ENCODE measurements around the gene RPS3.
"Not testable (repeated sequence)": the region's sequence is repeated elsewhere in the genome, so short reads cannot be mapped to it uniquely, and the experiment has no call there.

Gene RPS3

DNA sequence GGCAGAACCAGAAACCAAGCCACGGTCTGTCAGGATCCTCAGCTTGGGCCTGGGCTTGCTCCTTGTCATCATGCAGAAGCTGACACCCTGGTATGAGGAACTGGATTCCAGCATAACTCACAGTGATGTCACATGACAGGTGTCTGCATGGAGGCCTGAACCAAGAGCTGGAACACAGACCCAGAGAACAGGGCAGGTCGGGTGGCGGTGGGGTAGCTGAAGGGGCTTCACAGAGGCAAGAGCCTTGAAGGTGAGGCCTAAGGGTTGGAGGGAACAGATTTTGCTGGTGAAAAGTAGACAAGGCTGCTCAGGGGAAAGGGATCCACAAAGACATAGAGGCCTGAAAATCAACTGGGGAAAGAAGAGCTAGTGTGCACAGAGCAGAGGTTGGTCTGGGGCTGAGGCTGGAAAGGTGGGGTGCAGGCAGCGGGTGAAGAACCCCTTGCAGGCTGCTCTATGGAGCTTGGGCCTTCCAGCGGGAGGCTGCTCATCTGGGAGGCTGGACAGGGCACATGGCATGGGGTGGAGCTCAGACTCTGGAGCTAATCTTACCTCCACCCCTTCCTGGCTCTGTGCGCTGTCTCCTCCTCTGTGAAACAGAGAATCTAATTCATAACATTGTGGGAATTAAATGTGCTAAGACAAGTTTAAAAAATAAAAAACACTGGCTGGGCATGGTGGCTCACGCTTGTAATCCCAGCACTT is 18.4 kb upstream of the RPS3 start:
- no peak for DNase-seq

- DNase-seq, result no peak
These were observed 16.1 kb upstream of the RPS3 start for GRCh38 chr11:75383246-75383645.

GRCh38 chr11:75384438-75385080 is 14.8 kb upstream of the RPS3 start:
- DNase-seq, result peak; percentile 60

DNA sequence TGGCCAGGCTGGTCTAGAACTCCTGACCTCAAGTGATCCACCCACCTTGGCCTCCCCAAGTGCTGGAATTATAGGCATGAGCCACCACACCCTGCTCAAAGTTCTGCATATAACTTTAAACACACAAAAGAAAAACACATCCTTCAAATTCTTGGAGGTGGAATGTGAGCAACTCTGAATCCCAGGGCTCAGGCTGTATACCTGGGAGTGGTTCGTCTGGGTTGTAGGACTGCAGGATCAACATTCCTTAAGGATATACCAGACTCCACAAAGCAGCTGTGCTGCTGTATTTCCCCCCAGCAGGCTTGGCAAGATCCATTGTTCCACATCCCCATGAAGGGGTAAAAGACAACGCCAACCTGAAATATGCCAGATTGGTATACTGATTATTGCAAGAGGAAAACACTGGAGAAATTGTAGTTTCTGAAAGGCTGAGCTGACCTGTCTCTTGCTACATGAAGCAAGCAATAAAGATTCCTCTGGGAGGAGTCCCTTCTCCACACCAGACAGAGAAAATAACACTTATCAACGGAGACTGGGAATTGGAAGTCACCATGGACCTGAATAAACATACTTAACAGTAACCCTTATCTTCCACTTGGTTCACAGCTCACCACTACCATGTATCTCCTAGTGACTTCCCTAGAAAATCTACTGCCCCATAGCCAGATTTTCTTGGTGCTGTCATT is 12.2 kb upstream of the RPS3 start:
- DNase-seq, result no peak

DNA sequence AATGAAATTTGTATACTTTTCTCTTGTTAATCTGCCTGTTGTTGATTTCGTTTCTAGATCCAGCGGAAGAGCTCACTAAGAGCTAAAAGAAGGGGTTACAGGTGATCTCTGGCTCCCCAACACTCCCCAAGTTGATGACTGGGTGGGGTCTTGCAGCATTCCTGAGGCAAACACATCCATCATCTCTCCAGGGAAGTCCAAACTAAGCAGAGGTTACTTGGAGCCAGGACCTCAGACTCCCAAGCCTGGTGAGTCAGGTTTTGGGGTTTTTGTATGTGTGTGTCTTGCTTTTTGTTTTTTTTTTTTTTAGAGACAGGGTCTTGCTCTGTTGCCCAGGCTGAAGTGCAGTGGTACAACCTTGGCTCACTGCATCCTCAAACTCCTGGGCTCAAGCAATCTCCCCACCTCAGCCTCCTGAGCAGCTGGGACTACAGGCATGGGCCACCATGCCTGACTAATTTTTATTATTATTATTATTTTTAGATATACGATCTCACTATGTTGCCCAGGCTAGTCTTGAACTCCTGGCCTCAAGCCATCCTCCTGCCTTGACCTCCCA is 11.5 kb upstream of the RPS3 start:
- no peak for DNase-seq

DNA sequence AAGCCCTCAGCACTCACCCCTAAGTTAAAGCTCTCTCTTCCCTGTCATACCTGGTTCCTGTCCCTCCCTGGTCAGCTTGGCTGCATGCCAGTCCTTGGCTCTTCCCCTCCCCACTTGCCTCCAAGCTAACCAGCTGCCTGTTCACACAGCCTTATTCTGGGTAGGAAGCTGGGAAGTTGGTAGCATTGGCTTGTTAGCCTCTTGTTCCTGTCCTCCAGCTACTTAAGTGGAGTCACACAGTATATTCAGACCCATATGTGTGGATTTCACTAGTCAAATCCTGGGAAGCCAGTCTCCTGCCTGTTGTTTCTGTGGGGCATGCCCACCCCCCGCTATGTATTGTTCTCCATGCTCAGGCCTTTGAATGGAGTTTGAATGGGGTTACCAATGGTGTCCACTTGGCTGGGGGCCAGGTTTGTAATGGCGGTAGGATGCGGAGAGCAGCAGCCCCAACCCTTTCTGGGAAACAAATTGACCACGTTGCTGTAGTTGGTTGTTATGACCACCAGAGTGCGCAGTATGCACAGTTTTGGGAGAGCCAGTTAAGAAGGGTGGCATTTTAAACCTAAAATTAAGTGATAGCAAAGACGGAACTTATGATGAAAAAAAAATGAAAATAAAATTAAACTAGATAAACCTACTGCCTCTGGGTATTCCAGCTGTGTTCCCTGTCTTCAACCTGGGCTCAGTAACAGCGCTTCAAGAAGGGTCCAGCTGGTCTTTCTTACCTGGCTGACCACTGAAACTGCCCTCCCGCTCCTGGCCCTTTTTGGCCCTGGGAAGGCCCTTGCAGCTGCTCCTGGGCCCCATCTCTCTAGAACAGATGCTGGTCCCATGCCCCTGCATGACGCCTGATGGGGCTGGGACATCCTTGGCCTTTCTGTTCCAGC is 10.7 kb upstream of the RPS3 start:
- DNase-seq, result peak; percentile 86

- DNase-seq, result no peak
These were observed 10.1 kb upstream of the RPS3 start for GRCh38 chr11:75389276-75389605.

DNA sequence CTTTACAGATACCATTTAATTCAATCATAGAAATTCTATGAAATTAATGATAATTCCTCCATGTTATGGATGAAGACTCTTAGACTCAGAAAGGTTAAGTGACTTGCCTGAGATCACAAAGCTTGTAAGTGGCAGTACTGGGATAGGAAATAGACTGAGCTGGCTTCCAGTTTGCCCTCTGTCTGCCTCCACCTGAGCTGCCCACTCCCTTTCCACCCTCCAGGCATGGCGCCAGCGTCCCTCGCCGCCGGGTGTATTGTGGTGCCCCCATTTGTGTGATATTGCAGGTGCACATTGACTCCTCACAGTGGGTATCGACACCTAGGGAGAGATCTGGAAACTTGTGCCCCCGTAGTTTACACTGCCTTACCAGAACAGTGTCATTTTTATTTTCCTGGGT is 9.4 kb upstream of the RPS3 start:
- DNase-seq, result no peak

GRCh38 chr11:75394085-75394840 is 5.1 kb upstream of the RPS3 start:
- DNase-seq, result no peak

- DNase-seq, result no peak
These were observed 412 bp upstream of the RPS3 start for GRCh38 chr11:75398906-75399305.

DNA sequence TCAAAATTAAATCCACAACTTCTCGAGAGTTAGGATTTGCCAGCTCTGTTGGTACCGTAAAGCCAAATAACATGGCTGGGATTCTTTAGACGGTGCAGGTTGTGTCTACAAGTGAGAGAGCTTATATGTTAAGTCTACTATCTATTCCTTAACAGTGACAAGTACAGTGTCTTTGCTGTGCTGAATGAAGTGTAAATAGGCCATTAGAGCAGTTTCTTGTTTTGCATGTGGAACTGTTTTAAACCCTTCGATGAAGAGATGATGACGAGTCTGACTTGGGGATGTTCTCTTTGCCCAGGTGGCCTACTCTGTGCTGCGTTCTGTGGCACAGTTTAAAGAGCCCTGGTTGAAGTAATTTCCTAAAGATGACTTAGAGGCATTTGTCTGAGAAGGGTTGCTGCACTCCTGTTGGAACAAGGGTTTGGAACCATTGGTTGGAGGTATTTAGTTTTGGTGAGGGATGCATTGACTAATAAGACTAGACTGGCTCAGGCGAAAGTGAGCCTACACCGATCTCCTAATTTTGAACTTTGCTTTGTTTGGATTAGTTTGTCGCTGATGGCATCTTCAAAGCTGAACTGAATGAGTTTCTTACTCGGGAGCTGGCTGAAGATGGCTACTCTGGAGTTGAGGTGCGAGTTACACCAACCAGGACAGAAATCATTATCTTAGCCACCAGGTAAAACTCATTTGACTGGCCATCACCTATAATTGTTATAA is 988 bp downstream of the RPS3 start:
- DNase-seq, result no peak

DNA sequence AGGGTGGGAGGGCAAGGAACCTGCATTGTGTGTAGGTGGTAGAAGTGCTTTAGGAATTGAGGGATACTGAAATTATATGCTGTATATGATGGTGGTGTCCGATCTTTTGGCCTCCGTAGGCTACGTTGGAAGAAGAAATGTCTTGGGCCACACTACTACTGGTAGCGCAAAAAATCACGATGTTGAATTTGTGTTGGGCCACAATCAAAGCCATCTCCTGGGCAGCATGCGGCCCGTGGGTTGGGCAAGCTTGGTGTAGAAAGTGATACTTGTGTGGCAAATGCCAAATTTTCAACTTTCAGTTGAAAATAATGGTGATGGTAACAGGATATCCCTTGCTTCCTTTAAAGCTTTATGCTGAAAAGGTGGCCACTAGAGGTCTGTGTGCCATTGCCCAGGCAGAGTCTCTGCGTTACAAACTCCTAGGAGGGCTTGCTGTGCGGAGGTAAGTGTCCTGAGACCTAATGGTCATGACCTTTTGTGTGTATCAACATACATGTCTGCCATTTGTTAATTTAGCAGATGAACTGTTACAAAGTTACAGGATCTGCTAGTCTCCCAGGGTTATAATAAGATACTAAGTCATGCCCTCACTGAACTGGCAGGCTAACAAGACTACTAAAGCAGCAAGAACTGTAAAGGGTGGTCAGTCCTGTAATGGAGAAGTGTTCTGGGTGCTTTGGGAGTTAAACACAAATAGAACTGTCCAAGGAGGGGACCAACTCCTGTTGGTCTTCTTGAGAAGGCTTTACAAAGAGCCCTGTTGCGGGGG is 2.9 kb downstream of the RPS3 start:
- no peak for DNase-seq

DNA sequence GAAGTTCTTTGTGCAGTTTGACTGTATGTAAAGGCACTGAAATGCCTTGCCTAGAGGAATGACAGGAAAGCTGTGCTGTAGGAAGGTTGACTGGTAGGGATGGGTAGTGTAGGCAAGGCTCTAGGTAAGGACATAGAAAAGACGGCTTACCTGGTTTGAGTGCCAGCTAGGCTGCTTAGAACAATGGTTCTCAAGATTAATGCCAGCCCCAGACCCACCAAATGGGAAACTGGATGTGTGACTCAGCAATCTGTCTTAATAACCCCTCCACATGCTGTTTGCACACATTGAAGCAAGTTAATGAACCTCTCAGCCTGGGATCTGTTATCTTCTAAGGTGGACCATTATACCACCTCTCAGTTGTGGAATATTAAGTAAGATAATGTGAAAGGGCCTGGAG is 3.7 kb downstream of the RPS3 start:
- no peak for DNase-seq

DNA sequence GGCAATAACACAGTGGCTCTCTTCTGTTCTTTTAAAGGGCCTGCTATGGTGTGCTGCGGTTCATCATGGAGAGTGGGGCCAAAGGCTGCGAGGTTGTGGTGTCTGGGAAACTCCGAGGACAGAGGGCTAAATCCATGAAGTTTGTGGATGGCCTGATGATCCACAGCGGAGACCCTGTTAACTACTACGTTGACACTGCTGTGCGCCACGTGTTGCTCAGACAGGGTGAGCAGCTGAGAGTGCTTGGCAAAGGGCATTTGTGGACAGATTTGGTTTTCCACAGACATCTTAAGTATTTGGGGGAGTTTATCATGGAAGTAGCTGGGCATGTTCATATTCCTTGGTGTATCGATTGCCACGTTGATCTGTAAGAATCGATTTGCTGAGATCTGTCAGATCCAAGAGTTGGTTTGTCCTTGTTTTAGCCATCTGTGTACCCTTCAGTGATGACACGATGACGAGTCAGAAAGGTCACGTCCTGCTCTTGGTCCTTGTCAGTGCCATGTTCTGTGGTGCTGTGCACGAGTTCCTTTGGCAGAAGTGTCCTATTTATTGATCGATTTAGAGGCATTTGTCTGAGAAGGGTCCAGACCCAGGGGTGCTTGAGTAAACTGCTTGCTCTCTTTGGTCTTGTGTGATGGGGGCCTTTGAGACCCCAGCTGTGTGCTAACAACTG is 4.8 kb downstream of the RPS3 start:
- DNase-seq, result no peak

- no peak for DNase-seq
These were observed 7.0 kb downstream of the RPS3 start for GRCh38 chr11:75406338-75406777.

- DNase-seq, result no peak
These were observed 9.6 kb downstream of the RPS3 start for GRCh38 chr11:75408957-75409219.

DNA sequence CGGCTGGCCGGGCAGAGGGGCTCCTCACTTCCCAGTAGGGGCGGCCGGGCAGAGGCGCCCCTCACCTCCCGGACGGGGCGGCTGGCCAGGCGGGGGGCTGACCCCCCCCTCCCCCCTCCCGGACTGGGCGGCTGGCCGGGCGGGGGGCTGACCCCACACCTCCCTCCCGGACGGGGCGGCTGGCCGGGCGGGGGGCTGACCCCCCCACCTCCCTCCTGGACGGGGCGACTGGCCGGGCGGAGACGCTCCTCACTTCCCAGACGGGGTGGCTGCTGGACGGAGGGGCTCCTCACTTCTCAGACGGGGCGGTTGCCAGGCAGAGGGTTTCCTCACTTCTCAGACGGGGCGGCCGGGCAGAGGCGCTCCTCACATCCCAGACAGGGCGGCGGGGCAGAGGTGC is 10.7 kb downstream of the RPS3 start:
- not testable (repeated sequence) for DNase-seq

DNA sequence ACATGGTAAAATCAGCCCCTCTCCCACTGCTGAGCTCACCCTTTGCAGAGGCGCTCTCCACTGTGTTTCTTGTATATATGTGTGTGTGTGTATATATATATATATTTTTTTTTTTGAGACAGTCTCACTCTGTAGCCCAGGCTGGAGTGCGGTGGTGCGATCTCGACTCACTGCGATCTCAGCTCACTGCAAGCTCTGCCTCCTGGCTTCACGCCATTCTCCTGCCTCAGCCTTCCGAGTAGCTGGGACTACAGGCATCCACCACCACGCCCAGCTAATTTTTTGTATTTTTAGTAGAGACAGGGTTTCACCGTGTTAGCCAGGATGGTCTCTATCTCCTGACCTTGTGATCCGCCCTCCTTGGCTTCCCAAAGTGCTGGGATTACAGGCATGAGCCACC is 13.8 kb downstream of the RPS3 start:
- DNase-seq, result not testable (repeated sequence)

- DNase-seq, result no peak
These were observed 14.5 kb downstream of the RPS3 start for GRCh38 chr11:75413864-75414263.

Measured in COR-L47 (cell line).